DMS153 treated with DMSO at 0.1 percent for 48 hours (cell line): Measurements from ENCODE around the gene COPE.
"Not testable (repeated sequence)": the region's sequence is repeated elsewhere in the genome, so short reads cannot be mapped to it uniquely, and the experiment has no call there.

Source experiments
- DNase-seq: peaks from one replicate; lab custom pipeline; 2025; ENCODE audit not compliant: unreplicated experiment; lab: John Stamatoyannopoulos, UW

COPE gene

GRCh38 chr19:18940769-18941627 lies 21.8 kb upstream of the COPE start, which contains the start of gene HOMER3:
TSS of gene HOMER3 (minus strand) at chr19:18941217. CDS start at chr19:18938982, 2,235 bp downstream.
- peak; percentile 8 for DNase-seq

GRCh38 chr19:18939922-18940768 lies 21.0 kb upstream of the COPE start:
- DNase-seq, result no peak

GRCh38 chr19:18939163-18939562 lies 20.0 kb upstream of the COPE start:
- no peak for DNase-seq

GRCh38 chr19:18933297-18933696 lies 14.1 kb upstream of the COPE start:
- DNase-seq, result no peak

GRCh38 chr19:18932216-18932841 lies 13.1 kb upstream of the COPE start:
- no peak for DNase-seq

- DNase-seq, result no peak
Observed at GRCh38 chr19:18931316-18932162, 12.4 kb upstream of the COPE start.

GRCh38 chr19:18929311-18929710 lies 10.1 kb upstream of the COPE start:
- no peak for DNase-seq

GRCh38 chr19:18928018-18928805 lies 9.0 kb upstream of the COPE start:
- DNase-seq, result no peak

GRCh38 chr19:18924684-18925213 lies 5.6 kb upstream of the COPE start:
- no peak for DNase-seq

GRCh38 chr19:18922228-18922985 lies 3.2 kb upstream of the COPE start:
- DNase-seq, result no peak

GRCh38 chr19:18921593-18921992 lies 2.4 kb upstream of the COPE start:
- no peak for DNase-seq

GRCh38 chr19:18920400-18920799 lies 1.2 kb upstream of the COPE start:
- DNase-seq, result no peak

- DNase-seq, result no peak
Observed at GRCh38 chr19:18919900-18920214, 670 bp upstream of the COPE start.

- not testable (repeated sequence) for DNase-seq
Observed at GRCh38 chr19:18917593-18917992, 1.6 kb downstream of the COPE start.

- DNase-seq, result no peak
Observed at GRCh38 chr19:18915639-18916038, 3.5 kb downstream of the COPE start.

GRCh38 chr19:18913466-18913865 lies 5.7 kb downstream of the COPE start:
- no peak for DNase-seq

- no peak for DNase-seq
Observed at GRCh38 chr19:18912933-18913332, 6.3 kb downstream of the COPE start.

GRCh38 chr19:18910801-18911436 lies 8.3 kb downstream of the COPE start:
- no peak for DNase-seq
